HL-60 (cell line): ENCODE results near the gene ATP8A2.

Source experiments
- DNase-seq, 2 experiments: peaks; one replicate each; pipeline ENCODE4 v3.0.0-alpha.2; 2010 to 2020; ENCODE audit warnings: low read depth in 1 of 2, low spot score in 1 of 2
- H3K27ac ChIP-seq: fragments of 250-450 bp; sonication (Bioruptor Pico); replicated peaks from 2 replicates; pipeline ENCODE4 v1.5.1; 2020; ENCODE audit warnings: mild to moderate bottlenecking, moderate library complexity
- H3K27me3 ChIP-seq: fragments of 250-450 bp; sonication (Bioruptor Pico); 2 replicates; pipeline ENCODE4 v1.5.1; 2021; ENCODE audit warnings: mild to moderate bottlenecking, moderate library complexity; ENCODE audit not compliant: insufficient read depth, poor library complexity, severe bottlenecking
- H3K4me3 ChIP-seq: replicated peaks from 2 replicates; pipeline ENCODE4 v1.5.1; 2011; ENCODE audit warnings: mild to moderate bottlenecking, control low read depth, low read length; ENCODE audit not compliant: insufficient read depth
- CTCF ChIP-seq: IDR thresholded peaks from one replicate; pipeline ENCODE4 v1.5.1; 2011; ENCODE audit warnings: low read length, control low read depth, inconsistent platforms; ENCODE audit not compliant: insufficient read depth
- GABPA ChIP-seq: IDR thresholded peaks from 2 replicates; pipeline ENCODE4 v1.6.1; 2012; ENCODE audit warnings: low read depth
- POLR2AphosphoS5 ChIP-seq: IDR thresholded peaks from 2 replicates; pipeline ENCODE4 v1.6.1; 2012; ENCODE audit warnings: low read depth
- SPI1 ChIP-seq: IDR thresholded peaks from 2 replicates; pipeline ENCODE4 v1.6.1; 2012; ENCODE audit warnings: low read depth, mild to moderate bottlenecking, borderline replicate concordance
- TF ChIP-seq, protein P1 (sequence below): IDR thresholded peaks from 2 replicates; pipeline ENCODE4 v1.6.1; 2012; ENCODE audit warnings: low read depth; ENCODE audit not compliant: insufficient replicate concordance

The ATP8A2 gene

GRCh38 chr13:25686831-25687470 lies 315.2 kb downstream of the ATP8A2 start:
- TF ChIP-seq, protein P1, sequence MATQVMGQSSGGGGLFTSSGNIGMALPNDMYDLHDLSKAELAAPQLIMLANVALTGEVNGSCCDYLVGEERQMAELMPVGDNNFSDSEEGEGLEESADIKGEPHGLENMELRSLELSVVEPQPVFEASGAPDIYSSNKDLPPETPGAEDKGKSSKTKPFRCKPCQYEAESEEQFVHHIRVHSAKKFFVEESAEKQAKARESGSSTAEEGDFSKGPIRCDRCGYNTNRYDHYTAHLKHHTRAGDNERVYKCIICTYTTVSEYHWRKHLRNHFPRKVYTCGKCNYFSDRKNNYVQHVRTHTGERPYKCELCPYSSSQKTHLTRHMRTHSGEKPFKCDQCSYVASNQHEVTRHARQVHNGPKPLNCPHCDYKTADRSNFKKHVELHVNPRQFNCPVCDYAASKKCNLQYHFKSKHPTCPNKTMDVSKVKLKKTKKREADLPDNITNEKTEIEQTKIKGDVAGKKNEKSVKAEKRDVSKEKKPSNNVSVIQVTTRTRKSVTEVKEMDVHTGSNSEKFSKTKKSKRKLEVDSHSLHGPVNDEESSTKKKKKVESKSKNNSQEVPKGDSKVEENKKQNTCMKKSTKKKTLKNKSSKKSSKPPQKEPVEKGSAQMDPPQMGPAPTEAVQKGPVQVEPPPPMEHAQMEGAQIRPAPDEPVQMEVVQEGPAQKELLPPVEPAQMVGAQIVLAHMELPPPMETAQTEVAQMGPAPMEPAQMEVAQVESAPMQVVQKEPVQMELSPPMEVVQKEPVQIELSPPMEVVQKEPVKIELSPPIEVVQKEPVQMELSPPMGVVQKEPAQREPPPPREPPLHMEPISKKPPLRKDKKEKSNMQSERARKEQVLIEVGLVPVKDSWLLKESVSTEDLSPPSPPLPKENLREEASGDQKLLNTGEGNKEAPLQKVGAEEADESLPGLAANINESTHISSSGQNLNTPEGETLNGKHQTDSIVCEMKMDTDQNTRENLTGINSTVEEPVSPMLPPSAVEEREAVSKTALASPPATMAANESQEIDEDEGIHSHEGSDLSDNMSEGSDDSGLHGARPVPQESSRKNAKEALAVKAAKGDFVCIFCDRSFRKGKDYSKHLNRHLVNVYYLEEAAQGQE, result no peak
- TF ChIP-seq GABPA, result no peak
- TF ChIP-seq SPI1, result no peak
- no peak for TF ChIP-seq CTCF
- Histone ChIP-seq H3K27me3 (no peaks in the 10 kb centered on the region), H3K27ac (no peak overlapping the region), H3K4me3 (no peak overlapping the region)
- no peak for DNase-seq

DNA sequence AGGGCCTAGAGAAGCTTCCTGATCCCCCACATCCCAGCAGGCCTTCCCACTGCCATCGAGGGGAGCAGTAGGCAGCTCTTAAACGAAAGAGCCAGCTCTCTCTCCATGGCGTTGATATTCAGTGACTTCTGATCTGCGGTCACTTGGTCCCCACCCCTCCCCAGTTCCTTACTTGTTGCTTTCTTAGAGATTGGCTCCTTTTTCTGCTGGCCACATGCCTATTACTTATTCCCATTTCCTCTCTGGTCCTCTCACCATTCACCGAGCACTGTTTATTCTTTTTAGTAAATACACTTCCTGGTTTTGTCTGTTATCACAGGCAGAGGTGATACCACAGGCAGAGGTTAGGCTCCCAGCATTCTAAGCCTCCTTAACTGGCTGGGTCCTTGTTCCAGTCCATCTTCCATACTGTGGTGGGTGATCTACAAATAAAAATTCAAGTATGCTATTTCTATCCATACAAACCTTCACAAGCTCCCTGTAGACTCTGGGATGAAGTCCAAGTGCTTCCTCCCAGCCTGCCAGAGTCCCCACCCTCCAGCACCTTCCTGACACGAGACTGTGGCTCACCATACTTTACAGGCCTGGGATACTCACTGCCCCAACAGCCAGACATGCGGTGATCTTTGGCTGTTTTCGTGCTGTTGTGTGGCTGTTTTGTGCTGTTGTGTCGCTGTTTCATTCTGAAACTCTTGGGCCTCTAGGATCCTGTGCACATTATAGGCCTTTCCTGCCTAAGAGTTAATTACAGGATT lies 315.9 kb downstream of the ATP8A2 start:
- H3K27me3 ChIP-seq, result no peaks in the 10 kb centered on the region
- H3K4me3 ChIP-seq, result no peak overlapping the region
- H3K27ac ChIP-seq, result no peak overlapping the region
- no peak for DNase-seq
- TF ChIP-seq GABPA (no peak), SPI1 (no peak), POLR2AphosphoS5 (no peak), CTCF (no peak)
- TF ChIP-seq, protein P1, result no peak

GRCh38 chr13:25688536-25688935 lies 316.8 kb downstream of the ATP8A2 start:
- no peak overlapping the region for H3K27ac ChIP-seq
- TF ChIP-seq, protein P1, result no peak
- TF ChIP-seq GABPA, result no peak
- no peak for TF ChIP-seq CTCF
- H3K27me3 ChIP-seq, result no peaks in the 10 kb centered on the region
- no peak for DNase-seq
- H3K4me3 ChIP-seq, result no peak overlapping the region
